ENCODE results near the gene RBM23. TPM values are rescaled to one million over a fixed set of nuclear protein-coding genes. Genes with fewer than 3 reads are reported as not detected.

Gene RBM23
- total RNA-seq, 2 experiments from 2014 or later, result 55.0 to 56.0 TPM

DNA sequence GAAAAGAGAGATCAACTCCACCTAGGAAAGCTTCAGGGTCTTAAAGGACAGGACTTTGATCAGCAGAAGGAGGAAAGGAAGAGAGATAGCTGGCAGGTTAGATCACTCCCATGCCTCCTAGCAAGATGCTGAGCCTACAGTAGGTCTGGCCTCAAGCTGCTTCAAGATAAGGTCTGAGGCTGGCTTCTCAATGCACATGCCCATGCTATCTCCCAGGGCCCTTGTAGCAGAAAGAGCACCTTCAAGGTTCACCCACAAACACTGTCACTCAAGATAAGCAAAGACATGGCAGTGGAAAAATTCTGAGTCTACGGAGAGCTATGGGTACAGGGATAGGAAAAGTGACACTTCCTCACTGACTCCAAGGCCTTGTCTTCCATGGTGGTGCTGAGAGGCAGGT lies 21.6 kb downstream of the RBM23 start:
- DNase-seq, result no peak
- POLR2A ChIA-PET, result no interaction called here
- Mint-ChIP-seq H3K27ac (no peak overlapping the region), H3K4me3 (no peak overlapping the region), H3K36me3 (peaks cover 12% of the 10 kb centered on the region), H3K9me3 (no peaks in the 10 kb centered on the region), H3K27me3 (no peaks in the 10 kb centered on the region), H3K4me1 (ENCODE audit: low read depth) (peaks cover 11% of the 10 kb centered on the region)
- CTCF ChIA-PET, result interaction anchor here (1.1 to 9.4 kb wide), 6 partner anchors 9 to 172 kb away, joined by 3 to 108 read pairs (median 4); partner anchors contain the start of gene LRP10
- intact Hi-C loops (cut with micrococcal nuclease), result no loop called here

DNA sequence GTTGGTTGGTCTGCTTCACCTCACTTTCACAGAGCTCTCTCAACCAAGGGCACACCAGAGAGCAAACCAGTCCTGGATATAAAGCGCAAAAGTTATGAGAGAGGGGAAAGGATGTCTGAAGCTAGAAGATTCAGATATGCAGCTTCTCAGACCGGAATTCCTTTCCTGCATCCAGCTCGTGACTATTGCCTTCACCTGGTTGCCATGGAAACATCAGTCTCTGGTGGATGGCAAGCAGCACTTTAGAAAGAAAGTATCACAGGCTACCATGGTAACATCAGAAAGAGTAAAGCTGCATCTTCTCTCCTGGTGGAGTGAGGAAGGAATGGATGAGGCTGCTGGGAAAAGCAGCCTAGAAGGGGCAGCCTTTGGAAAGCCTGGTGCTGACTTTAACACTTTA lies 22.2 kb downstream of the RBM23 start:
- CTCF ChIA-PET, result interaction anchor here (1.1 to 9.4 kb wide), 9 partner anchors 8 to 326 kb away, joined by 3 to 108 read pairs (median 5); partner anchors contain the start of genes AJUBA and LRP10
- peaks cover 11% of the 10 kb centered on the region for H3K4me1 Mint-ChIP-seq (ENCODE audit: low read depth)

DNA sequence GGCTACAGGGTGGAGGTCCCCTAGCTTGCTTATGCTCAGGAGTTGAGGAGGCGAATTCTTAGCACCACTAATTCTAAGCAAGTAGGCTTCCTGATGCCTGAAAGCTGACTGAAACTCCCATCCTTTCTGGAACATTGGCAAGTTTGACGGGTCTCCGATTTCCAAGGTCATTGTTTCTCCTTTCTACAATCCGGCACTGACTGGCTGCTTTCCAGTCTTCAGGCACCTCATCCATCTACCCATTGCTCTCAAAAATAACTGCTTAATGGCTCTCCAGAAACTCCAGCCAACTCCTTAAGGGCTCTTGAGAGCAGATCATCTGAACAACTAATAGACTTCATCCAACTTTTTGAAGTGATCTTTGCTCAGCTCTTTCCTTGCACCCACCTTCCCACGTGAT lies 22.6 kb downstream of the RBM23 start:
- POLR2A ChIA-PET, result interaction anchor here (0.9 to 1.9 kb wide), 3 partner anchors 13 to 23 kb away, joined by 3 to 6 read pairs (median 4); partner anchors contain the start of genes RBM23 and REM2
- Mint-ChIP-seq H3K27ac (no peak overlapping the region), H3K4me1 (ENCODE audit: low read depth) (peaks cover 11% of the 10 kb centered on the region), H3K4me3 (no peak overlapping the region), H3K27me3 (no peaks in the 10 kb centered on the region), H3K9me3 (no peaks in the 10 kb centered on the region), H3K36me3 (peaks cover 5% of the 10 kb centered on the region)
- no peak for DNase-seq
- CTCF ChIA-PET, result interaction anchor here (1.1 to 9.4 kb wide), 7 partner anchors 8 to 326 kb away, joined by 3 to 108 read pairs (median 4); partner anchors contain the start of genes AJUBA and LRP10
- intact Hi-C loops (cut with micrococcal nuclease), result no loop called here

More for the DNA sequence above, 22.2 kb downstream of the RBM23 start:
- no peak for DNase-seq
- Mint-ChIP-seq H3K4me3 (no peak overlapping the region), H3K27me3 (no peaks in the 10 kb centered on the region), H3K36me3 (peaks cover 9% of the 10 kb centered on the region), H3K27ac (no peak overlapping the region), H3K9me3 (no peaks in the 10 kb centered on the region)
- POLR2A ChIA-PET, result interaction anchor here (1.4 to 1.9 kb wide), 2 partner anchors 13 to 21 kb away, joined by 4 to 6 read pairs; partner anchors contain the start of gene REM2
- intact Hi-C loops (cut with micrococcal nuclease), result no loop called here

- H3K4me1 Mint-ChIP-seq (ENCODE audit: low read depth), result peaks cover 12% of the 10 kb centered on the region
- peaks cover 1% of the 10 kb centered on the region for H3K36me3 Mint-ChIP-seq
- no peak overlapping the region for H3K27ac Mint-ChIP-seq
- H3K27me3 Mint-ChIP-seq, result no peaks in the 10 kb centered on the region
- intact Hi-C loops (cut with micrococcal nuclease), result no loop called here
- H3K9me3 Mint-ChIP-seq, result no peaks in the 10 kb centered on the region
- no peak for DNase-seq
- ChIA-PET CTCF (interaction anchor here (1.3 to 9.4 kb wide), 5 partner anchors 24 to 325 kb away, joined by 3 to 108 read pairs (median 6); partner anchors contain the start of genes AJUBA and LRP10), POLR2A (interaction anchor here (0.9 to 1.9 kb wide), 2 partner anchors 22 to 24 kb away, joined by 3 to 4 read pairs; partner anchors contain the start of gene RBM23)
- H3K4me3 Mint-ChIP-seq, result no peak overlapping the region
Measured at GRCh38 chr14:22895402-22895801, 23.5 kb downstream of the RBM23 start.

- CTCF ChIA-PET, result interaction anchor here (1.6 to 2.9 kb wide), 2 partner anchors 21 to 70 kb away, joined by 3 to 12 read pairs; no protein-coding TSS in a partner anchor
- H3K27ac Mint-ChIP-seq, result no peak overlapping the region
- no peak overlapping the region for H3K4me3 Mint-ChIP-seq
- H3K36me3 Mint-ChIP-seq, result no peaks in the 10 kb centered on the region
- peaks cover 20% of the 10 kb centered on the region for H3K4me1 Mint-ChIP-seq (ENCODE audit: low read depth)
- H3K9me3 Mint-ChIP-seq, result no peaks in the 10 kb centered on the region
- DNase-seq, result no peak
- POLR2A ChIA-PET, result no interaction called here
- H3K27me3 Mint-ChIP-seq, result no peaks in the 10 kb centered on the region
- intact Hi-C loops (cut with micrococcal nuclease), result no loop called here
Measured at GRCh38 chr14:22893706-22894105, 25.2 kb downstream of the RBM23 start.

DNA sequence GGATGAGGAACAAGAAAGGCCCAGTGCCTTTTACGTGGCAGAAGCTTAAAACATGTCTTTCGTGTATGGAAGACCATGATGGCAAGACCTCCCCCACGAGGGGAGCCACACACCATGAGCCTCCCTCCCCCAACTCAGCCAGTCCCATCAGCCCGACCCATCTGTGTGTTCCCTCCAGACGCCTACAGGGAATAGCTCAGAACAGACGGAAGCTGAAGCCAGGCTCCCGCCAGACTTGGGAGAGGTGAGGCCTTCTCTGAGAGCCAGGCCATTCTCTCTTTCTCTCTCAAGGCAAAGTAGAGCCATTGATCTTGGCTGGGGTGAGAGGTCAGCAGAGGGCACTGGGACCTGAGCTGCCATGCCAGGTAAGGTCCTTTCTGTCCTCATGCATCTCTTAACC lies 26.5 kb downstream of the RBM23 start:
- Mint-ChIP-seq H3K27ac (no peak overlapping the region), H3K27me3 (no peaks in the 10 kb centered on the region), H3K9me3 (no peaks in the 10 kb centered on the region), H3K4me3 (no peak overlapping the region), H3K4me1 (ENCODE audit: low read depth) (peaks cover 24% of the 10 kb centered on the region), H3K36me3 (no peaks in the 10 kb centered on the region)
- ChIA-PET CTCF (interaction anchor here (1.6 to 2.9 kb wide), 2 partner anchors 20 to 69 kb away, joined by 3 to 12 read pairs; no protein-coding TSS in a partner anchor), POLR2A (no interaction called here)
- no peak for DNase-seq
- intact Hi-C loops (cut with micrococcal nuclease), result no loop called here

DNA sequence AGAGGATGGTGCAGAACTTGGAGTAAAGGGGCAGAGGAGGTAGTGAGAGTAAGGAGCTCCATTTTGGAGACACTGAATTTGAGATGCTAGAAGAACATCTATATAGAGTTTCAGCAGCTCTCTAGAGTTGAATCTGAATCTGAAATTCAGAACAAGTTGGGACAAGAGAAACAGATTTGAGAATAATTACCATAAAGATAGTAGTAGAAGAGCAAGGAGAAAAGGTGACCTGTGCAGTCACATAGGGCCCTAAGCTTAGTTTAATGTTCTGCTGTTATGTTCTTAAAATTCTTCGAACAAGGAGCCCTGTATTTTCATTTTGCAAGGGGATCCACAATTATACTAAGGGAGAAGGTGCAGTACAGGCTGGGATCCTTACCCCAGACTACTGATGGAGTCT lies 28.5 kb downstream of the RBM23 start:
- no peak overlapping the region for H3K4me3 Mint-ChIP-seq
- DNase-seq, result no peak
- intact Hi-C loops (cut with micrococcal nuclease), result no loop called here
- H3K27ac Mint-ChIP-seq, result no peak overlapping the region
- H3K27me3 Mint-ChIP-seq, result no peaks in the 10 kb centered on the region
- H3K36me3 Mint-ChIP-seq, result no peaks in the 10 kb centered on the region
- peaks cover 38% of the 10 kb centered on the region for H3K4me1 Mint-ChIP-seq (ENCODE audit: low read depth)
- ChIA-PET CTCF (interaction anchor here (0.8 to 1.7 kb wide), 6 partner anchors 10 to 323 kb away, joined by 3 to 7 read pairs (median 6); no protein-coding TSS in a partner anchor), POLR2A (interaction anchor here (1.0 to 1.3 kb wide), 2 partner anchors 8 to 18 kb away, joined by 3 read pairs; no protein-coding TSS in a partner anchor)
- no peaks in the 10 kb centered on the region for H3K9me3 Mint-ChIP-seq

- H3K27ac Mint-ChIP-seq, result no peak overlapping the region
- H3K36me3 Mint-ChIP-seq, result no peaks in the 10 kb centered on the region
- CTCF ChIA-PET, result interaction anchor here (0.6 to 9.0 kb wide), 10 partner anchors 8 to 1202 kb away, joined by 3 to 115 read pairs (median 4); partner anchors contain the start of gene LRP10
- no peak overlapping the region for H3K4me3 Mint-ChIP-seq
- DNase-seq, result peak; percentile 34
- intact Hi-C loops (cut with micrococcal nuclease), result no loop called here
- H3K27me3 Mint-ChIP-seq, result no peaks in the 10 kb centered on the region
- H3K9me3 Mint-ChIP-seq, result no peaks in the 10 kb centered on the region
- H3K4me1 Mint-ChIP-seq (ENCODE audit: low read depth), result peaks cover 44% of the 10 kb centered on the region
- POLR2A ChIA-PET, result interaction anchor here (0.7 to 1.2 kb wide), 5 partner anchors 16 to 332 kb away, joined by 3 to 4 read pairs (median 3); partner anchors contain the start of genes PSMB5 and RBM23
Measured at GRCh38 chr14:22888662-22889061, 30.3 kb downstream of the RBM23 start.

GRCh38 chr14:22887990-22888378 lies 31.0 kb downstream of the RBM23 start:
- ChIA-PET POLR2A (interaction anchor here (0.8 to 1.2 kb wide), 4 partner anchors 16 to 331 kb away, joined by 3 to 4 read pairs (median 3); partner anchors contain the start of gene RBM23), CTCF (interaction anchor here (0.6 to 9.0 kb wide), 10 partner anchors 9 to 1202 kb away, joined by 3 to 115 read pairs (median 4); partner anchors contain the start of gene LRP10)

GRCh38 chr14:22887260-22887989 lies 31.5 kb downstream of the RBM23 start:
- Mint-ChIP-seq H3K4me1 (ENCODE audit: low read depth) (peaks cover 54% of the 10 kb centered on the region), H3K9me3 (no peaks in the 10 kb centered on the region), H3K4me3 (peak overlapping the region; percentile 92), H3K36me3 (no peaks in the 10 kb centered on the region), H3K27ac (peak overlapping the region; percentile 88), H3K27me3 (no peaks in the 10 kb centered on the region)
- peak; percentile 62 for DNase-seq
- intact Hi-C loops (cut with micrococcal nuclease), result loop anchor here (1.0 kb wide), 3 partner anchors 13 to 32 kb away; partner anchors contain the start of genes LRP10 and RBM23
- CTCF ChIA-PET, result interaction anchor here (1.0 to 9.0 kb wide), 4 partner anchors 14 to 42 kb away, joined by 4 to 115 read pairs (median 12); partner anchors contain the start of gene LRP10
- POLR2A ChIA-PET, result interaction anchor here (0.8 to 2.5 kb wide), 3 partner anchors 15 to 331 kb away, joined by 3 to 16 read pairs (median 3); partner anchors contain the start of gene LRP10

More at GRCh38 chr14:22887990-22888378, 31.0 kb downstream of the RBM23 start:
- Mint-ChIP-seq H3K36me3 (no peaks in the 10 kb centered on the region), H3K4me3 (peak overlapping the region; percentile 92), H3K27me3 (no peaks in the 10 kb centered on the region), H3K9me3 (no peaks in the 10 kb centered on the region), H3K27ac (peak overlapping the region; percentile 88), H3K4me1 (ENCODE audit: low read depth) (peaks cover 50% of the 10 kb centered on the region)
- intact Hi-C loops (cut with micrococcal nuclease), result loop anchor here (1.0 kb wide), 3 partner anchors 12 to 31 kb away; partner anchors contain the start of genes LRP10 and RBM23
- peak; percentile 62 for DNase-seq

GRCh38 chr14:22886500-22887259 lies 32.3 kb downstream of the RBM23 start:
- POLR2A ChIA-PET, result interaction anchor here (0.5 to 2.5 kb wide), 3 partner anchors 14 to 92 kb away, joined by 3 to 16 read pairs (median 3); partner anchors contain the start of genes LRP10 and RBM23
- CTCF ChIA-PET, result interaction anchor here (0.9 to 9.0 kb wide), 11 partner anchors 8 to 973 kb away, joined by 3 to 115 read pairs (median 4); partner anchors contain the start of gene LRP10
- H3K36me3 Mint-ChIP-seq, result no peaks in the 10 kb centered on the region
- peaks cover 57% of the 10 kb centered on the region for H3K4me1 Mint-ChIP-seq (ENCODE audit: low read depth)
- H3K9me3 Mint-ChIP-seq, result no peaks in the 10 kb centered on the region
- peak; percentile 91 for DNase-seq
- intact Hi-C loops (cut with micrococcal nuclease), result loop anchor here (1.0 kb wide), 3 partner anchors 14 to 33 kb away; partner anchors contain the start of genes LRP10 and RBM23
- H3K27me3 Mint-ChIP-seq, result no peaks in the 10 kb centered on the region
- peak overlapping the region; percentile 88 for H3K27ac Mint-ChIP-seq
- peak overlapping the region; percentile 92 for H3K4me3 Mint-ChIP-seq

Measured in activated CD4-positive, alpha-beta memory T cell treated with anti-CD3 and anti-CD28 coated beads for 36 hours (primary cell).